Measurements from ENCODE around the gene CPN1.

The CPN1 gene

DNA sequence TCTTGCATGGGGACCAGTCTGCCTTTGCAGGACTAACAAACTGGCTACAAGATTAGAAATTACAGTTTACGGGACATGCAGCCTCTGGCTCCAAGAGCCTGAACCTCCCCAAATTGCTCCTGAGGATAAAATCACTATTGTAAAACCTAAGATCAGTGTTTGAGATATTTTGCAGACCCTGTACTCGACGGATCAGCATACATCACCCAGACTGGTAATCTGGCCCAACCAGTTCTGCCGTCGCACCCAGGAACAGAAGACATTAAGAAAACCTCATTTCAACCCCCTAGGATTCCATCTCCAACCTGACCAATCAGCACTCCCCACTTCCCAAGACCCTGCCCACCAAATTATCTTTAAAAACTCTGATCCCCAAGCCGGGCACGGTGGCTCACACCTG, 44.8 kb downstream of the CPN1 start:
- Histone ChIP-seq H3K27me3 (ENCODE audit: low read depth, low read length) (no peaks in the 10 kb centered on the region), H3K79me2 (ENCODE audit: low read length) (no peaks in the 10 kb centered on the region), H3K9ac (ENCODE audit: low read length) (no peak overlapping the region), H3K36me3 (replicated peaks; ENCODE audit: low read depth, low read length) (no peaks in the 10 kb centered on the region), H3K9me3 (ENCODE audit: insufficient read depth, low read length) (no peaks in the 10 kb centered on the region), H4K20me1 (ENCODE audit: insufficient read depth, low read length) (no peaks in the 10 kb centered on the region), H2AFZ (ENCODE audit: low read depth, low read length) (no peak overlapping the region), H3K4me3 (ENCODE audit: low read length) (no peak overlapping the region), H3K4me2 (ENCODE audit: low read length) (no peak overlapping the region), H3K4me1 (ENCODE audit: low read length) (no peaks in the 10 kb centered on the region), H3K27ac (ENCODE audit: low read length) (no peak overlapping the region)
- TF ChIP-seq, protein P1, sequence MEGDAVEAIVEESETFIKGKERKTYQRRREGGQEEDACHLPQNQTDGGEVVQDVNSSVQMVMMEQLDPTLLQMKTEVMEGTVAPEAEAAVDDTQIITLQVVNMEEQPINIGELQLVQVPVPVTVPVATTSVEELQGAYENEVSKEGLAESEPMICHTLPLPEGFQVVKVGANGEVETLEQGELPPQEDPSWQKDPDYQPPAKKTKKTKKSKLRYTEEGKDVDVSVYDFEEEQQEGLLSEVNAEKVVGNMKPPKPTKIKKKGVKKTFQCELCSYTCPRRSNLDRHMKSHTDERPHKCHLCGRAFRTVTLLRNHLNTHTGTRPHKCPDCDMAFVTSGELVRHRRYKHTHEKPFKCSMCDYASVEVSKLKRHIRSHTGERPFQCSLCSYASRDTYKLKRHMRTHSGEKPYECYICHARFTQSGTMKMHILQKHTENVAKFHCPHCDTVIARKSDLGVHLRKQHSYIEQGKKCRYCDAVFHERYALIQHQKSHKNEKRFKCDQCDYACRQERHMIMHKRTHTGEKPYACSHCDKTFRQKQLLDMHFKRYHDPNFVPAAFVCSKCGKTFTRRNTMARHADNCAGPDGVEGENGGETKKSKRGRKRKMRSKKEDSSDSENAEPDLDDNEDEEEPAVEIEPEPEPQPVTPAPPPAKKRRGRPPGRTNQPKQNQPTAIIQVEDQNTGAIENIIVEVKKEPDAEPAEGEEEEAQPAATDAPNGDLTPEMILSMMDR (IDR thresholded peaks at IDR 0.05; ENCODE audit: low read depth, low read length) = no peak
- no peak for TF ChIP-seq EZH2phosphoT487 (IDR thresholded peaks at IDR 0.05; ENCODE audit: low read depth)

DNA sequence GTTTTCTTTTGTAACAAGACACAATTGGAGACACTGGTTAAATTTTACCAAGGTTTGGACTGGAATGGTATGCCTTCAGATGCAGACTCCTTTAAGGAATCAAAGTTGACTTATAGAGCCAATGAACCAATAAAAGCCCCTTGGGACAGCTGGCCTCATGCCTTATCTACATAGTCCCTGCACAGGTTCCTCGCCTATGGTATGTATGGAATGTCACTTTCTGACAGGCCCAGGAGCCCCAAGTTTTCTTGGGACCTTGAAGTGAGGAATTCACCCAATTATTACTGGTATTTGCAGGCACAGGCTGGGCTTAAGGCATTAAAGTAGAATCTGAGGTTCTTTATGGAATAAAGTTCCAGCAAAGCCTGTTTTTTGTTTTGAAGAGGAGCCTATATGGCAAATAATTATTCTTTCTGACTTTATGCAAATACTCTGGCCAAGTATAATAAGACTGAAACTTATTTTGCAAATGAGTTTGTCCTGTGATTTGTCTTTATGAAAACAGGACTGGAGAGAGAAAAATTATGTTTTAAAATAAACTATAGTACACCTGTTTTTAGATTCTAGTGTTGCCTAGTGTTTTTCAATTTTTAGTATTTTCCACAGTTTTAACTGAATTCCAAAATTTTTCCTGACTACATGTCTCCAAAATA, 47.8 kb downstream of the CPN1 start:
- Histone ChIP-seq H3K4me1 (ENCODE audit: low read length) (no peaks in the 10 kb centered on the region), H3K9ac (ENCODE audit: low read length) (no peak overlapping the region), H3K9me3 (ENCODE audit: insufficient read depth, low read length) (no peaks in the 10 kb centered on the region), H3K4me3 (ENCODE audit: low read length) (no peak overlapping the region), H3K4me2 (ENCODE audit: low read length) (no peak overlapping the region), H3K79me2 (ENCODE audit: low read length) (no peaks in the 10 kb centered on the region), H3K27me3 (ENCODE audit: low read depth, low read length) (no peaks in the 10 kb centered on the region), H3K36me3 (replicated peaks; ENCODE audit: low read depth, low read length) (no peaks in the 10 kb centered on the region), H3K27ac (ENCODE audit: low read length) (no peak overlapping the region), H2AFZ (ENCODE audit: low read depth, low read length) (no peak overlapping the region), H4K20me1 (ENCODE audit: insufficient read depth, low read length) (no peaks in the 10 kb centered on the region)
- TF ChIP-seq EZH2phosphoT487 (IDR thresholded peaks at IDR 0.05; ENCODE audit: low read depth) = no peak
- TF ChIP-seq, protein P1 (IDR thresholded peaks at IDR 0.05; ENCODE audit: low read depth, low read length) = no peak

DNA sequence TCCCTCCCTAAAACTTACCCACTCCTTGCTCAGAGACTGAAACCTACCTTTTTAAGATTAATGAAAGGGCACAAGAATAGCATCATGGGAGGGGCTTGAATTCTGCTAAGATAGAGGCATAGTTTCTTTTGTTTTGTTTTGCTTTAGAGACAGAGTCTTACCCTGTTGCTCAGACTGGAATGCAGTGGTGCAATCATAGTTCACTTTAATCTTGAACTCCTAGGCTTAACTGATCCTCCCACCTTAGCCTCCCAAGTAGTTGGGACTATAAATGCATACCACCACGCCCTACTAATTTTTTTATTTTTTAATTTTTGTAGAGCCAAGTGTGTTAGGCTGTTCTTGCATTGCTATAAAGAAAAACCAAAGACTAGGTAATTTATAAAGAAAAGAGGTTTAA, 54.3 kb downstream of the CPN1 start:
- no peak overlapping the region for H3K4me2 ChIP-seq (ENCODE audit: low read length)
- no peaks in the 10 kb centered on the region for H3K36me3 ChIP-seq (replicated peaks; ENCODE audit: low read depth, low read length)
- H2AFZ ChIP-seq (ENCODE audit: low read depth, low read length) = no peak overlapping the region
- H3K9me3 ChIP-seq (ENCODE audit: insufficient read depth, low read length) = no peaks in the 10 kb centered on the region
- H3K79me2 ChIP-seq (ENCODE audit: low read length) = no peaks in the 10 kb centered on the region
- no peaks in the 10 kb centered on the region for H3K4me1 ChIP-seq (ENCODE audit: low read length)
- TF ChIP-seq, protein P1 (IDR thresholded peaks at IDR 0.05; ENCODE audit: low read depth, low read length) = no peak
- TF ChIP-seq EZH2phosphoT487 (IDR thresholded peaks at IDR 0.05; ENCODE audit: low read depth) = no peak
- H4K20me1 ChIP-seq (ENCODE audit: insufficient read depth, low read length) = no peaks in the 10 kb centered on the region
- no peak overlapping the region for H3K27ac ChIP-seq (ENCODE audit: low read length)
- no peak overlapping the region for H3K4me3 ChIP-seq (ENCODE audit: low read length)
- H3K27me3 ChIP-seq (ENCODE audit: low read depth, low read length) = no peaks in the 10 kb centered on the region
- H3K9ac ChIP-seq (ENCODE audit: low read length) = no peak overlapping the region

DNA sequence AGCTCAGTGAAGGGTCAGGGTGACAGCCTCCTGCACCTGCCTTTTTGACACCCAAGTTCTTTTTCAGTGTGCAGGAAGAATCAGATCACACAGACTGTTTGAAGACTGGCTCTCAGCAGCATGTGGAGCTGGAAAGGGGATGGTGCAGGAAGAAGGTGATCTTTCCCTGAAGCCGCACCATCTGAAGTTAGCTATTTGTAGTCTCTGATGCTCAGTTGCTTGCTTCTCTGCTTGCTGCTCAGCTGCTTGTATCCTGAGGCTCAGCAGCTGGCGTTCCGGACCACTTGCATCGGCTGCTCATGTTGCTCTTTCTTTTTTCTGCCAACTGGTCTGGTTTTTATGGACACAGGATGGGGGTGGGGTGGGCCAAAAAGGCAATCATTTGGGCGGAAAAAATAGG, 56.1 kb downstream of the CPN1 start:
- H4K20me1 ChIP-seq (ENCODE audit: insufficient read depth, low read length) = no peaks in the 10 kb centered on the region
- TF ChIP-seq, protein P1 (IDR thresholded peaks at IDR 0.05; ENCODE audit: low read depth, low read length) = no peak
- TF ChIP-seq EZH2phosphoT487 (IDR thresholded peaks at IDR 0.05; ENCODE audit: low read depth) = no peak
- H3K27me3 ChIP-seq (ENCODE audit: low read depth, low read length) = no peaks in the 10 kb centered on the region
- H2AFZ ChIP-seq (ENCODE audit: low read depth, low read length) = no peak overlapping the region
- H3K4me3 ChIP-seq (ENCODE audit: low read length) = no peak overlapping the region
- H3K9ac ChIP-seq (ENCODE audit: low read length) = no peak overlapping the region
- H3K4me1 ChIP-seq (ENCODE audit: low read length) = peaks cover 5% of the 10 kb centered on the region
- H3K36me3 ChIP-seq (replicated peaks; ENCODE audit: low read depth, low read length) = no peaks in the 10 kb centered on the region
- H3K27ac ChIP-seq (ENCODE audit: low read length) = no peak overlapping the region
- no peaks in the 10 kb centered on the region for H3K9me3 ChIP-seq (ENCODE audit: insufficient read depth, low read length)
- no peak overlapping the region for H3K4me2 ChIP-seq (ENCODE audit: low read length)
- H3K79me2 ChIP-seq (ENCODE audit: low read length) = no peaks in the 10 kb centered on the region
